ENCODE results near the gene UGCG.

DNA sequence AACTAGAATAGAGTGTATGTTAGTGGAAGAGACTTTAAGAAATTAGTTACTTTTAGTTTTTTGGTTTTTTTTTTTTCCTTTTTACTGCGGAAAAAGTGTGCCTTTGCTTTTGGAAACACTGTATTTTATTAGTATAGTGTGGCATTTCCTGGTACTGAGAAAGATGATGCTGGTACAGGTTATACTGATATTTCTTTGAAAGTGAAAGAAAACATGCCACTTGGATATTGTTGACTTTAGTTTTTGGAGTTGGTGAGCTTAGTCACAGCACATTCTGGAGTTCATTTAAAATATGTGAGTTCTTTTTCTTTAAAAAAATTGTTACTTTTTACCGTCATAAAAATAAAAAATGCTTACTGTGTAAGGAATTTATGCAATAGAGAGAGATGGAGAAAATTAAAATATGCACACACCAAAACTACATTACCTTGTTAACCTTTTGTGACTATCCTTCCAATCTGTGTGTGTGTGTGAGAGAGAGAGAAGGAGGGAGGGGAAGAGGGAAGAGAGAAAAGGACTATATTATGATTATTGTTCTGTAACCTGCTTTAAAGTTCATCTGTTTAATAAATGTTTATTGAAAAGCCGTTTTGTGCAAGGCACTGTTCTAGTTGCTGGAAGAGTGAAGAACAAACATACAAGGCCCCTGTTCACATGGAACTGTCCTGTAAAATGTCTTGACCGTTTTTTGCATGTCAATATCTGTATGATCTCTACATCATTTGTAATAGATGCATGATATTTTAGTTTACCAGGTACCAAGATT is 1.9 kb downstream of the UGCG start:
- TF ChIP-seq POLR2A (IDR thresholded peaks at IDR 0.05) (no peak), POLR2AphosphoS5 (IDR thresholded peaks at IDR 0.05) (peak in 1 of 3 donors; percentile 31), EP300 (IDR thresholded peaks at IDR 0.05) (no peak)
- TF ChIP-seq, protein P1, sequence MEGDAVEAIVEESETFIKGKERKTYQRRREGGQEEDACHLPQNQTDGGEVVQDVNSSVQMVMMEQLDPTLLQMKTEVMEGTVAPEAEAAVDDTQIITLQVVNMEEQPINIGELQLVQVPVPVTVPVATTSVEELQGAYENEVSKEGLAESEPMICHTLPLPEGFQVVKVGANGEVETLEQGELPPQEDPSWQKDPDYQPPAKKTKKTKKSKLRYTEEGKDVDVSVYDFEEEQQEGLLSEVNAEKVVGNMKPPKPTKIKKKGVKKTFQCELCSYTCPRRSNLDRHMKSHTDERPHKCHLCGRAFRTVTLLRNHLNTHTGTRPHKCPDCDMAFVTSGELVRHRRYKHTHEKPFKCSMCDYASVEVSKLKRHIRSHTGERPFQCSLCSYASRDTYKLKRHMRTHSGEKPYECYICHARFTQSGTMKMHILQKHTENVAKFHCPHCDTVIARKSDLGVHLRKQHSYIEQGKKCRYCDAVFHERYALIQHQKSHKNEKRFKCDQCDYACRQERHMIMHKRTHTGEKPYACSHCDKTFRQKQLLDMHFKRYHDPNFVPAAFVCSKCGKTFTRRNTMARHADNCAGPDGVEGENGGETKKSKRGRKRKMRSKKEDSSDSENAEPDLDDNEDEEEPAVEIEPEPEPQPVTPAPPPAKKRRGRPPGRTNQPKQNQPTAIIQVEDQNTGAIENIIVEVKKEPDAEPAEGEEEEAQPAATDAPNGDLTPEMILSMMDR (IDR thresholded peaks at IDR 0.05) = no peak
